Lower leg skin (tissue), 3 donors: ENCODE data around the gene SLC25A6.

Source experiments
- CTCF ChIP-seq, 3 donors: fragments of 450-650 bp; IDR thresholded peaks; one replicate each; pipeline ENCODE4 v1.5.1; 2016; ENCODE audit warnings: antibody characterized with exemption in 3 of 3, mild to moderate bottlenecking in 3 of 3, moderate library complexity in 2 of 3
- POLR2A ChIP-seq, 2 donors: fragments of 450-650 bp; IDR thresholded peaks; one replicate each; pipeline ENCODE4 v1.6.1; 2016 to 2017; ENCODE audit warnings: antibody characterized with exemption in 2 of 2, mild to moderate bottlenecking in 1 of 2, moderate library complexity in 1 of 2

GRCh38 chrX:1417921-1418771 is 26.2 kb upstream of the SLC25A6 start:
- no peak for TF ChIP-seq CTCF (IDR thresholded peaks at IDR 0.05)
- TF ChIP-seq POLR2A (IDR thresholded peaks at IDR 0.05): no peak
